Right atrium auricular region (tissue), 2 donors: ENCODE data around the gene LRG1. TPM values are rescaled to one million over a fixed set of nuclear protein-coding genes. Genes with fewer than 3 reads are reported as not detected.
"Not testable (repeated sequence)": the region's sequence is repeated elsewhere in the genome, so short reads cannot be mapped to it uniquely, and the experiment has no call there.

Source experiments
- DNase-seq: peaks from one replicate; pipeline ENCODE4 v3.0.0-alpha.2; 2019; ENCODE audit warnings: low spot score
- H3K27ac ChIP-seq, 2 donors: fragments of 200-600 bp; sonication (generic); 1 replicate in 1 of 2; 2 replicates in 1 of 2; pipeline ENCODE4 v1.5.1; 2016 to 2019
- H3K27me3 ChIP-seq, 2 donors: fragments of 200-600 bp; sonication (generic); one replicate each; pipeline versions ENCODE4 v1.5.1 to v1.6.0; 2017 to 2019
- H3K36me3 ChIP-seq: fragments of 200-600 bp; sonication (generic); one replicate; pipeline ENCODE4 v1.5.1; 2016
- H3K4me1 ChIP-seq, 2 donors: fragments of 200-600 bp; sonication (generic); one replicate each; pipeline versions ENCODE4 v1.5.1 to v1.6.0; 2017 to 2019
- H3K4me3 ChIP-seq, 2 donors: fragments of 200-600 bp; sonication (generic); 1 replicate in 1 of 2; 2 replicates in 1 of 2; pipeline ENCODE4 v1.5.1; 2017 to 2019; ENCODE audit warnings: mild to moderate bottlenecking in 1 of 2, moderate library complexity in 1 of 2
- H3K9me3 ChIP-seq, 2 donors: fragments of 200-600 bp; sonication (generic); one replicate each; pipeline ENCODE4 v1.5.1; 2019
- CTCF ChIP-seq, 2 donors: fragments of 200-600 bp; sonication (generic); IDR thresholded peaks; one replicate each; pipeline ENCODE4 v1.5.1; 2019; ENCODE audit warnings: antibody characterized with exemption in 2 of 2
- total RNA-seq, 2 donors: library from RNA; depleted of rRNA; stranded (reverse); fragments of >200 nt; gene quantifications; one replicate each; pipeline ENCODE4 v1.1.0, GENCODE V29; 2016

The LRG1 gene
- total RNA-seq, 2 donors from 2014 or later = 0.67 TPM; not detected in 1

- Histone ChIP-seq H3K9me3 (no peaks in the 10 kb centered on the region), H3K4me3 (no peak overlapping the region), H3K27me3 (no peaks in the 10 kb centered on the region), H3K27ac (no peak overlapping the region), H3K4me1 (no peaks in the 10 kb centered on the region), H3K36me3 (peaks cover 14% of the 10 kb centered on the region)
- DNase-seq = no peak
- TF ChIP-seq CTCF (IDR thresholded peaks at IDR 0.05) = no peak
Measured at GRCh38 chr19:4547303-4548237, 7.7 kb upstream of the LRG1 start.

GRCh38 chr19:4543842-4544647, 4.2 kb upstream of the LRG1 start:
- H3K27me3 ChIP-seq = no peaks in the 10 kb centered on the region
- H3K9me3 ChIP-seq = peaks cover 5 to 8% of the 10 kb centered on the region in 2 donors
- no peak overlapping the region for H3K27ac ChIP-seq
- H3K4me3 ChIP-seq = no peak overlapping the region
- no peaks in the 10 kb centered on the region for H3K36me3 ChIP-seq
- H3K4me1 ChIP-seq = no peaks in the 10 kb centered on the region
- no peak for TF ChIP-seq CTCF (IDR thresholded peaks at IDR 0.05)
- no peak for DNase-seq

- DNase-seq = no peak
- Histone ChIP-seq H3K4me1 (peaks cover 0 to 1% of the 10 kb centered on the region in 2 donors), H3K9me3 (peaks cover 5 to 8% of the 10 kb centered on the region in 2 donors), H3K27ac (no peak overlapping the region), H3K4me3 (peak overlapping the region in 1 of 2 donors; percentile 16), H3K36me3 (no peaks in the 10 kb centered on the region), H3K27me3 (no peaks in the 10 kb centered on the region)
- no peak for TF ChIP-seq CTCF (IDR thresholded peaks at IDR 0.05)
Measured at GRCh38 chr19:4542896-4543841, 3.3 kb upstream of the LRG1 start.

GRCh38 chr19:4541806-4542145, 1.9 kb upstream of the LRG1 start:
- DNase-seq, H3K9me3 ChIP-seq, H3K27ac ChIP-seq, H3K4me3 ChIP-seq, H3K36me3 ChIP-seq, H3K27me3 ChIP-seq, H3K4me1 ChIP-seq: not testable (repeated sequence)

- Histone ChIP-seq H3K4me1 (peaks cover 0 to 14% of the 10 kb centered on the region in 2 donors), H3K9me3 (peaks cover 5 to 8% of the 10 kb centered on the region in 2 donors), H3K36me3 (no peaks in the 10 kb centered on the region), H3K27me3 (no peaks in the 10 kb centered on the region), H3K4me3 (no peak overlapping the region), H3K27ac (no peak overlapping the region)
- no peak for TF ChIP-seq CTCF (IDR thresholded peaks at IDR 0.05)
- DNase-seq = no peak
Measured at GRCh38 chr19:4541114-4541805, 1.4 kb upstream of the LRG1 start.
